AG09319 (cell line): ENCODE measurements around the gene PI4K2A.

Experiments used
- DNase-seq: peaks from one replicate; pipeline ENCODE4 v3.0.0-alpha.2; 2010; ENCODE audit warnings: low read depth; ENCODE audit errors: extremely low read depth
- TF ChIP-seq, protein P1 (sequence below): IDR thresholded peaks from 2 replicates; pipeline ENCODE4 v1.5.1; 2011; ENCODE audit warnings: low read depth, mild to moderate bottlenecking, inconsistent platforms, low read length, moderate library complexity

Gene PI4K2A

DNA sequence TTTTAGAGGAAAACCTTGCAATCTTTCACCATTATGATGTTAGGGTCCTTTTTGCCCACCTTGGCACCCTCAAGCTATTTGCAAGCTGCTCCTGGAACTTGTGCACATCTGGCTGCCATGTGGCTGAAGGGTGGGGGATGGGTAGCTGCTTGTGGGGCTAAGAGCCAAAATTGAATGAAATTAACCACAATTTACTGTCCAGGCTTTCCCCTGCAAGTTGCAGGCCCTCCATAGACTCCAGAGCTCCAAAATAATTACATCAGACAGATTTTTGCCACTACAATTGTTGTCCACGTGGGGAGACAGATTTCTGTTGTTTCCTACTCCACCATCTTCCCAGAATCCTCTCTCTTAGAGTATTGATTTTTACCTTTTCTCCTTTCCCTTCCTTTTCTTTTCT is 19.1 kb downstream of the PI4K2A start:
- no peak for DNase-seq

DNA sequence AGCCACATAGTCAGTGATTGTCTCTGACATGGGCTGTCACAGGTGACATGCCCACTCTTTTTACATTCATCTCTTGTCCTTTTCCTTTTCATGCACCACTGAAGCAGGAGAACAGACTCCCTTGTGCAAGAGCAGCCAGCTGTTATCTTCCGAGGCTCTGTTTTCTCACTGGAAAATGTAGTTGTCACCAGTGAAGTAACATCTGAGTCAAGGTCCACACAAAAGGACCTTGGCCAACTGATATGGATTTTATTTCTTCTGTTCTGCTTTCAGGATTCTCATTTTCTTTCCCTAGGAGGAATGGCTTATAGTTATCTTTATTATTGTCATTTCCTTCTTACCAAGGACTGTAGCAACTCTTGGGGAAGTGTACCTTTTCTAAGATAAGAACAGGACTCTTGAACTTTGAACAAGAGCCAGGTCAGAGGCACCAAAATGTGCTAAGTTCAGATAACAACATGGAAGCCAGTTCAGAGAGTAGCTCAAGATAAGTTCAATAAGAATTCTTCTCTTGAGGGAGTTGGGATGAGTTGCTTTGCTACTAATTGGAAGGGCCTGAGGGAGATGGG is 23.9 kb downstream of the PI4K2A start:
- TF ChIP-seq, protein P1, sequence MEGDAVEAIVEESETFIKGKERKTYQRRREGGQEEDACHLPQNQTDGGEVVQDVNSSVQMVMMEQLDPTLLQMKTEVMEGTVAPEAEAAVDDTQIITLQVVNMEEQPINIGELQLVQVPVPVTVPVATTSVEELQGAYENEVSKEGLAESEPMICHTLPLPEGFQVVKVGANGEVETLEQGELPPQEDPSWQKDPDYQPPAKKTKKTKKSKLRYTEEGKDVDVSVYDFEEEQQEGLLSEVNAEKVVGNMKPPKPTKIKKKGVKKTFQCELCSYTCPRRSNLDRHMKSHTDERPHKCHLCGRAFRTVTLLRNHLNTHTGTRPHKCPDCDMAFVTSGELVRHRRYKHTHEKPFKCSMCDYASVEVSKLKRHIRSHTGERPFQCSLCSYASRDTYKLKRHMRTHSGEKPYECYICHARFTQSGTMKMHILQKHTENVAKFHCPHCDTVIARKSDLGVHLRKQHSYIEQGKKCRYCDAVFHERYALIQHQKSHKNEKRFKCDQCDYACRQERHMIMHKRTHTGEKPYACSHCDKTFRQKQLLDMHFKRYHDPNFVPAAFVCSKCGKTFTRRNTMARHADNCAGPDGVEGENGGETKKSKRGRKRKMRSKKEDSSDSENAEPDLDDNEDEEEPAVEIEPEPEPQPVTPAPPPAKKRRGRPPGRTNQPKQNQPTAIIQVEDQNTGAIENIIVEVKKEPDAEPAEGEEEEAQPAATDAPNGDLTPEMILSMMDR = no peak
- no peak for DNase-seq

More for the DNA sequence above, 19.1 kb downstream of the PI4K2A start:
- TF ChIP-seq, protein P1 = no peak

DNA sequence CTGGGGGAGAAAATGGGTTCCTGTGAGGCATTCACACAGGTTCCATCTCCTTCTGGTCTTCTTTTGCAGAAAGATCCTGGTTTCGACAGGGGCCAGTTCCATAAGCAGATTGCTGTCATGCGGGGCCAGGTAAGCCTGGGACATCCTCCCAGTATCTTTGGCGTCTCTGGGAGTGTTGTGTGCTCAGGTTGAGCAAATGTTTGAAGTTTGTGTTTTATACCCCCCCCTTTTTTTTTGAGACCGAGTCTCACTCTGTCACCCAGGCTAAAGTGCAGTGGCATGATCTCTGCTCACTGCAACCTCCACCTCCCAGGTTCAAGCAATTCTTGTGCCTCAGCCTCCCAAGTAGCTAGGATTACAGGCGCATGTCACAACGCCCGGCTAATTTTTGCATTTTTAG is 26.5 kb downstream of the PI4K2A start:
- TF ChIP-seq, protein P1 = no peak
- no peak for DNase-seq

DNA sequence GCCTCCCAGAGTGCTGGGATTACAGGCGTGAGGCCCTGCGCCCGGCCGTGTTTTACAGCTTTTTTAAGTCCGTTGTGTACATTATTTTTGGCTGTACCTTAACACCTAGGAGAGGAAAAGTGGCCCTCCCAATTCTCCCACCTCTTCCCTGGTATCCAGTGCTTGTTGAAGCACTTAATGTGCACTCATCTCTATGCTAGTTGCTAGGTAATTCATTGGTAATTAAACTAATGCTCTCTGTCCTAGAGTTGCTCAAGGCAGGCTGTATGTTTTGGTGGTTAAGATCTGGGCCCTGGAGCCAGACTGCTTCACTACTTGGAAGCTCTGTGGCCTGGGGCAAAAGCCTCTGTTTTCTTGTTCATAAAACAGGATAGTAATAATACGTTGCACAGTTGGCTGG is 27.0 kb downstream of the PI4K2A start:
- TF ChIP-seq, protein P1 = no peak
- no peak for DNase-seq

DNA sequence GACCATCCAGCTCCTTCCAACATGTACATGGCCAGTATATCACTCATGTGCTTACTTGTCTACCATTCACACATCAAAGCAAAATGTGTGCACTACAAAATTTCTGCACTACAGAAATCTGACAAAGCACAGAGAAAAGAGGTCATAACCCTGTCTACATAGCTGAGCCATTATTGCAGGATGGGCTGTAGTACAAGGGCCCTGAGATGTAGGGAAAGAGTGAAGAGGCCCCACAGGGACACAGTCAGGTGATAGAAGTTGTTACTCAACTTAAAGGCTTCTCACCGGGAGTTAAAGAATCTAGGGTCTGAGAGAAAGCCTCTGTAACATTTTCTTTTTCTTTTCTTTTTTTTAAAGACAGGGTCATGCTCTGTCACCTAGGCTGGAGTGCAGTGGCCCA is 29.1 kb downstream of the PI4K2A start:
- no peak for DNase-seq
- TF ChIP-seq, protein P1 = no peak

DNA sequence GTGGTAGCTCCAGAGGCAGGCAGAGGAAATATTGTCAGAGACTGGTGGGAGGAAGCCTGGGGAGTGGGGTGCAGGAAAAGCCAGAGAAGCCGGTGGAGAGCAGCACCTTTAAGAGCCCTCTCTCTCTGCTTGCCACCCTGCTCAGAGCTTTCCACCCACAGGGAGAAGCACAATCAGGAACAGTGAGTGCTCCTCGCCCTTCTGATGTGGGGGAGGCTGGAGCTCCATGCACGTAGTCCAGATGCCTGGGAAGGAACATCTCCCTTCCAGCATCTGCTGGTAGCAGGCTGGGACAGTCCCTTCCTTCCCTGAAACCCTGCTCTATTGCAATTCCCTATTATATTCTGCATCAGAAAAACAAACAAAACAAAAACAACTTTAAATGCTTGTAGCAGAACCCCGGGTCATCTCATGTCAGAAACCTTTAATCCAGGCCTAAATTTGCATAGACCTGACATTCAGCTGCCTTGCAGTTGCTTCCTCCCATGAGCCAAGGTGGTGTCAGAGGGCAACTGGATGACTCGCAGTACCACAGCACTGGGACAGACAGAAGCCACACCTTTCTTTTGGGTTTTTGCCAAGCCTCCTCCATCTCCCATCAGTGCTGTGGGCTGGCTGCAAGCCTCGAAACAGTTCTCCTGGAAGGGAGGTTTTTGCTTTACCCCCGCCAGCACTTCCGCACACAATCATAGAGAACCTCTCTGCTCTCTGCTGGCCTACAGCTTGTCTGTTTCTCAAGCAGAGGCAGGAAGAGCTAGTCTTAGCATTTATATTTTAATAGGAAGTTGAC is 33.5 kb downstream of the PI4K2A start:
- TF ChIP-seq, protein P1 = no peak
- no peak for DNase-seq

DNA sequence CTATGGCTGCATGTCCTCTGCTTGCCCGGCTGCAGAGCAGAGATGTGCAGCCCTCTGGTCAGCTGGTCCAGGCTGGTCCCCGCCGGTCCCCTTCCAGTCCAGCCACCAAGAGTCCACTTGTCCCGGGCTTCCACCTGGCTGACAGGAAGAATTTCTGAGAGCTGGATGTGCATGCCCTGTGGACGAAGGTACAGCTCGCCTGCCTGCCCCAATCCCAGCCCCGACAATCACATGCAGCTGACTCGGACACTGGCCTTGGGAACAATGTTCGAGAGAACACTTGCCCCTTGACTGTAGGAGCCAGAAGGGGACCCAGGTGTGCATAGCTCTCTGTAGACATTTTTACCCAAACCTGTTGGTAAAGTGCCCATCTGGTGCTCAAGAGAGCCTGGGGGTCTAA is 34.8 kb downstream of the PI4K2A start:
- TF ChIP-seq, protein P1 = no peak
- DNase-seq = no peak
